Esophagus mucosa (tissue), 1 donor: ENCODE results near the gene PRICKLE4. TPM values are rescaled to one million over a fixed set of nuclear protein-coding genes. Genes with fewer than 3 reads are reported as not detected.

Experiments used
- ATAC-seq: fragments of 200-7000 bp; cut with Tn5 transposase; one replicate; pipeline ENCODE4 v1.9.1; 2020
- total RNA-seq: library from RNA; stranded (reverse); gene quantifications from one replicate; pipeline ENCODE4 v1.2.4, GENCODE V29; 2023
- donor health status: DM: yes; HTN: yes; CAD: no.

The PRICKLE4 gene
- total RNA-seq, 1 donor from 2014 or later = 2.2 TPM

GRCh38 chr6:41774841-41775240, 5.7 kb upstream of the PRICKLE4 start:
- no peak for ATAC-seq

GRCh38 chr6:41775293-41775882, 5.2 kb upstream of the PRICKLE4 start:
- no peak for ATAC-seq

GRCh38 chr6:41777551-41778285, 2.9 kb upstream of the PRICKLE4 start:
- ATAC-seq = no peak

GRCh38 chr6:41778895-41779294, 1.7 kb upstream of the PRICKLE4 start:
- no peak for ATAC-seq

GRCh38 chr6:41779336-41779735, 1.2 kb upstream of the PRICKLE4 start:
- ATAC-seq = no peak

GRCh38 chr6:41779788-41780550, 613 bp upstream of the PRICKLE4 start, which contains the start of gene FRS3:
Gene FRS3, minus strand, starts transcription at chr6:41779900. Its CDS starts 2,913 bp downstream, at chr6:41776987.
- ATAC-seq = peak; percentile 91

GRCh38 chr6:41781366-41781730, 766 bp downstream of the PRICKLE4 start:
- ATAC-seq = no peak

GRCh38 chr6:41783106-41783780, 2.7 kb downstream of the PRICKLE4 start:
- no peak for ATAC-seq

GRCh38 chr6:41784581-41785171, 4.1 kb downstream of the PRICKLE4 start:
- peak; percentile 22 for ATAC-seq

- no peak for ATAC-seq
Measured at GRCh38 chr6:41785254-41785653, 4.7 kb downstream of the PRICKLE4 start.

- peak; percentile 1 for ATAC-seq
Measured at GRCh38 chr6:41785689-41786450, 5.3 kb downstream of the PRICKLE4 start.

- ATAC-seq = peak; percentile 87
Measured at GRCh38 chr6:41786451-41787218, 6.1 kb downstream of the PRICKLE4 start.

GRCh38 chr6:41787219-41787917, 6.8 kb downstream of the PRICKLE4 start, which contains the start of gene TOMM6:
Gene TOMM6, plus strand, starts transcription at chr6:41787694. Its CDS starts 4 bp downstream, at chr6:41787698.
- ATAC-seq = peak; percentile 87

GRCh38 chr6:41789390-41789724, 8.8 kb downstream of the PRICKLE4 start:
- no peak for ATAC-seq

GRCh38 chr6:41790045-41790444, 9.5 kb downstream of the PRICKLE4 start:
- ATAC-seq = no peak

GRCh38 chr6:41791305-41791704, 10.7 kb downstream of the PRICKLE4 start:
- ATAC-seq = no peak

GRCh38 chr6:41791984-41792383, 11.4 kb downstream of the PRICKLE4 start:
- ATAC-seq = no peak

- no peak for ATAC-seq
Measured at GRCh38 chr6:41796474-41796873, 15.9 kb downstream of the PRICKLE4 start.

GRCh38 chr6:41798901-41799558, 18.4 kb downstream of the PRICKLE4 start:
- ATAC-seq = no peak

GRCh38 chr6:41799559-41799911, 19.0 kb downstream of the PRICKLE4 start:
- no peak for ATAC-seq
